PC-9 (cell line): ENCODE data around the gene TTLL7.

ENCODE experiments used
- EZH2 ChIP-seq: fragments of 200-600 bp; sonication (generic); IDR thresholded peaks from 2 replicates; pipeline ENCODE4 v1.8.0; 2017; ENCODE audit warnings: antibody characterized with exemption, low read depth
- TF ChIP-seq, protein P1 (sequence below): fragments of 200-600 bp; sonication (generic); conservative IDR thresholded peaks from 2 replicates; pipeline ENCODE4 v1.6.1; 2017; ENCODE audit warnings: mixed run types, antibody characterized with exemption, mild to moderate bottlenecking, moderate library complexity

DNA sequence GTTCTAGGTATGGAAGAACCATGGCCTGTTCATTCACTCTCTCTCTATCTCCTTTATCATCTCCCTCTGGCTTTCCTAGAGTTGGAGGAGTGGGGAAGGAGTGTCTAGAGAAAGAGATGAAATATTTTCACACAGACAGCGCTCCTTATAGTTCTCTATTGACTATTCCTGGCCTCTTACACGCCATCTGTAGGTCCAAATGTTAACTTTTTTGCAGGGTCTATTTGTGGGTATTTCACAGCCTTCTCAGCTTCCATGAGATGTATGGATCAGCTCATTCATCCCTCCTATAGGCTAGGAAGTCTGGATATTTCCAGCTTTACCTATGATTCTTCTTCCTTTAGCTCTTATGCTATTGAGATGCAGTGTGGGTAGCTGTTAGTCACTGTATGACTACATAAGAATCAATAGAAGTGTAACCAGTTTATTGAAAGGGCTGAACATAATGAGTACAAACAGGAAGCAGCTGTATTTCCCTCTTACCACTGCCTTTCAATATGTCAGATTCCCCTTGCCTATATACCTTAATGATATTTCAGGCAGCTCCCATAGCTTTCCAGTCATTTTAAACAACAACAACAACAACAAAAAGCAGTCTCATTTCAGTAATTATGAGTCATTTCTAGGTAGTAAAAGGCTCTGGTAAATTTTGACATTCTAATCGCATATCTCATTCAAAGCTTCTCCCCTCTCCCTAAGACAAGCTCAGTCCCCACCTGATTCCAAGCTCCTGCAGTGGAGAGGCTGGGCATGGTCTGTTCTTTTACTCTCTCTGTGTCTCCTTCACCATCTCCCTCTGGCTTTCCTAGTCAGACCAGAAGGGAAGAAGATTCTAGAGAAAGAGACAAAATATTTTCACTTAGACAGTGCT, 149.5 kb downstream of the TTLL7 start:
- TF ChIP-seq, protein P1, sequence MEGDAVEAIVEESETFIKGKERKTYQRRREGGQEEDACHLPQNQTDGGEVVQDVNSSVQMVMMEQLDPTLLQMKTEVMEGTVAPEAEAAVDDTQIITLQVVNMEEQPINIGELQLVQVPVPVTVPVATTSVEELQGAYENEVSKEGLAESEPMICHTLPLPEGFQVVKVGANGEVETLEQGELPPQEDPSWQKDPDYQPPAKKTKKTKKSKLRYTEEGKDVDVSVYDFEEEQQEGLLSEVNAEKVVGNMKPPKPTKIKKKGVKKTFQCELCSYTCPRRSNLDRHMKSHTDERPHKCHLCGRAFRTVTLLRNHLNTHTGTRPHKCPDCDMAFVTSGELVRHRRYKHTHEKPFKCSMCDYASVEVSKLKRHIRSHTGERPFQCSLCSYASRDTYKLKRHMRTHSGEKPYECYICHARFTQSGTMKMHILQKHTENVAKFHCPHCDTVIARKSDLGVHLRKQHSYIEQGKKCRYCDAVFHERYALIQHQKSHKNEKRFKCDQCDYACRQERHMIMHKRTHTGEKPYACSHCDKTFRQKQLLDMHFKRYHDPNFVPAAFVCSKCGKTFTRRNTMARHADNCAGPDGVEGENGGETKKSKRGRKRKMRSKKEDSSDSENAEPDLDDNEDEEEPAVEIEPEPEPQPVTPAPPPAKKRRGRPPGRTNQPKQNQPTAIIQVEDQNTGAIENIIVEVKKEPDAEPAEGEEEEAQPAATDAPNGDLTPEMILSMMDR = no peak; the same call in 1 of the 2 replicates
- no peak for TF ChIP-seq EZH2
